ENCODE results near the gene LRCH3. TPM values are rescaled to one million over a fixed set of nuclear protein-coding genes. Genes with fewer than 3 reads are reported as not detected.
A peak's percentile ranks its signal among the peaks of the same experiment; 100 is the strongest.
"Not testable (repeated sequence)": the region's sequence is repeated elsewhere in the genome, so short reads cannot be mapped to it uniquely, and the experiment has no call there.

LRCH3 gene
- total RNA-seq, 1 donor from 2014 or later = 22.2 TPM

- no peak overlapping the region for H3K4me3 ChIP-seq
- no peak for TF ChIP-seq CTCF (IDR thresholded peaks at IDR 0.05)
- no peak for DNase-seq (ENCODE audit: low spot score in 2 of 2)
- H3K36me3 ChIP-seq = no peaks in the 10 kb centered on the region
- intact Hi-C loops (cut with DNase I) = loop anchor here (1.0 kb wide), 1 partner anchor 36 kb away; no protein-coding TSS in a partner anchor
- no peaks in the 10 kb centered on the region for H3K27me3 ChIP-seq
- peak overlapping the region; percentile 20 to 29 for H3K27ac ChIP-seq
- H3K9me3 ChIP-seq = no peaks in the 10 kb centered on the region
- H3K4me1 ChIP-seq = no peaks in the 10 kb centered on the region
These were observed 115.8 kb downstream of the LRCH3 start for GRCh38 chr3:197906850-197907187.

GRCh38 chr3:197907196-197907595 lies 116.1 kb downstream of the LRCH3 start:
- Histone ChIP-seq H3K36me3 (no peaks in the 10 kb centered on the region), H3K4me3 (no peak overlapping the region), H3K9me3 (no peaks in the 10 kb centered on the region), H3K27me3 (no peaks in the 10 kb centered on the region), H3K4me1 (no peaks in the 10 kb centered on the region), H3K27ac (no peak overlapping the region)
- no peak for TF ChIP-seq CTCF (IDR thresholded peaks at IDR 0.05)
- intact Hi-C loops (cut with DNase I) = no loop called here
- no peak for DNase-seq (ENCODE audit: low spot score in 2 of 2)

- H3K4me1 ChIP-seq; DNase-seq (ENCODE audit: low spot score in 2 of 2); H3K9me3 ChIP-seq; intact Hi-C loops (cut with DNase I); H3K27ac ChIP-seq; H3K4me3 ChIP-seq; H3K27me3 ChIP-seq; H3K36me3 ChIP-seq: not testable (repeated sequence)
These were observed 117.5 kb downstream of the LRCH3 start for GRCh38 chr3:197908550-197908949.

- no peaks in the 10 kb centered on the region for H3K4me1 ChIP-seq
- H3K27ac ChIP-seq = no peak overlapping the region
- no peak for DNase-seq (ENCODE audit: low spot score in 2 of 2)
- no peaks in the 10 kb centered on the region for H3K36me3 ChIP-seq
- H3K9me3 ChIP-seq = no peaks in the 10 kb centered on the region
- no peaks in the 10 kb centered on the region for H3K27me3 ChIP-seq
- no peak for TF ChIP-seq CTCF (IDR thresholded peaks at IDR 0.05)
- H3K4me3 ChIP-seq = no peak overlapping the region
- intact Hi-C loops (cut with DNase I) = no loop called here
These were observed 118.1 kb downstream of the LRCH3 start for GRCh38 chr3:197908957-197909701.

- intact Hi-C loops (cut with DNase I) = no loop called here
- Histone ChIP-seq H3K27me3 (no peaks in the 10 kb centered on the region), H3K27ac (no peak overlapping the region), H3K4me1 (no peaks in the 10 kb centered on the region), H3K4me3 (no peak overlapping the region), H3K36me3 (no peaks in the 10 kb centered on the region), H3K9me3 (no peaks in the 10 kb centered on the region)
- no peak for TF ChIP-seq CTCF (IDR thresholded peaks at IDR 0.05)
- no peak for DNase-seq (ENCODE audit: low spot score in 2 of 2)
These were observed 121.9 kb downstream of the LRCH3 start for GRCh38 chr3:197912741-197913476.

GRCh38 chr3:197913641-197914380 lies 122.8 kb downstream of the LRCH3 start:
- TF ChIP-seq CTCF (IDR thresholded peaks at IDR 0.05) = no peak
- H3K36me3 ChIP-seq = no peaks in the 10 kb centered on the region
- no peaks in the 10 kb centered on the region for H3K9me3 ChIP-seq
- H3K4me3 ChIP-seq = no peak overlapping the region
- intact Hi-C loops (cut with DNase I) = no loop called here
- no peak for DNase-seq (ENCODE audit: low spot score in 2 of 2)
- H3K27me3 ChIP-seq = no peaks in the 10 kb centered on the region
- no peaks in the 10 kb centered on the region for H3K4me1 ChIP-seq
- no peak overlapping the region for H3K27ac ChIP-seq

- DNase-seq (ENCODE audit: low spot score in 2 of 2); H3K9me3 ChIP-seq; intact Hi-C loops (cut with DNase I): not testable (repeated sequence)
These were observed 130.6 kb downstream of the LRCH3 start for GRCh38 chr3:197921429-197922275.

More at GRCh38 chr3:197921429-197922275, 130.6 kb downstream of the LRCH3 start:
- H3K4me3 ChIP-seq, H3K4me1 ChIP-seq, H3K27me3 ChIP-seq, H3K36me3 ChIP-seq, H3K27ac ChIP-seq: not testable (repeated sequence)

Data from ascending aorta (tissue), 2 donors.